Liver (tissue), 9 donors: ENCODE measurements around the gene BIRC7. TPM values are rescaled to one million over a fixed set of nuclear protein-coding genes. Genes with fewer than 3 reads are reported as not detected.

Source experiments
- DNase-seq: peaks from one replicate; pipeline ENCODE4 v3.0.0-alpha.2; 2017; ENCODE audit warnings: low spot score
- H3K27ac ChIP-seq, 2 donors: one replicate each; pipeline ENCODE4 v1.7.0; 2013; ENCODE audit warnings: inconsistent platforms in 2 of 2, low read length in 2 of 2, control low read depth in 1 of 2, low read depth in 1 of 2, mild to moderate bottlenecking in 1 of 2
- H3K27me3 ChIP-seq, 4 donors: one replicate each; pipeline versions ENCODE4 v1.6.1 to v1.7.0; 2013; ENCODE audit warnings: low read length in 3 of 4, inconsistent platforms in 1 of 4, mild to moderate bottlenecking in 1 of 4, moderate library complexity in 1 of 4; ENCODE audit not compliant: control insufficient read depth in 4 of 4, insufficient read depth in 4 of 4
- H3K36me3 ChIP-seq, 4 donors: one replicate each; pipeline versions ENCODE4 v1.6.1 to v1.7.0; 2013; ENCODE audit warnings: low read length in 3 of 4, mild to moderate bottlenecking in 3 of 4, low read depth in 1 of 4, moderate library complexity in 1 of 4; ENCODE audit not compliant: control insufficient read depth in 4 of 4, insufficient read depth in 3 of 4
- H3K4me1 ChIP-seq, 4 donors: one replicate each; pipeline versions ENCODE4 v1.6.1 to v1.7.0; 2013; ENCODE audit warnings: low read length in 3 of 4, mild to moderate bottlenecking in 3 of 4, moderate library complexity in 1 of 4; ENCODE audit not compliant: control insufficient read depth in 4 of 4, insufficient read depth in 4 of 4
- H3K4me3 ChIP-seq, 3 donors: one replicate each; pipeline versions ENCODE4 v1.6.1 to v1.7.0; 2013; ENCODE audit warnings: low read length in 3 of 3, control low read depth in 1 of 3, low read depth in 1 of 3, mild to moderate bottlenecking in 1 of 3
- H3K9ac ChIP-seq, 2 donors: one replicate each; pipeline ENCODE4 v1.7.0; 2013; ENCODE audit warnings: low read length in 2 of 2, mild to moderate bottlenecking in 2 of 2, moderate library complexity in 2 of 2, control low read depth in 1 of 2, low read depth in 1 of 2
- H3K9me3 ChIP-seq, 4 donors: one replicate each; pipeline versions ENCODE4 v1.6.1 to v1.7.0; 2013; ENCODE audit warnings: low read length in 3 of 4; ENCODE audit not compliant: control insufficient read depth in 4 of 4
- EGR1 ChIP-seq, 2 donors: IDR thresholded peaks; 2 replicates each; pipeline ENCODE4 v1.6.1; 2016 to 2018; ENCODE audit warnings: antibody characterized with exemption in 2 of 2, low read depth in 2 of 2
- FOXA2 ChIP-seq: IDR thresholded peaks from 2 replicates; pipeline ENCODE4 v1.6.1; 2016; ENCODE audit warnings: antibody characterized with exemption
- GABPA ChIP-seq, 2 donors: IDR thresholded peaks in 1 of 2; conservative IDR thresholded peaks in 1 of 2; 2 replicates each; pipeline ENCODE4 v1.6.1; 2016; ENCODE audit warnings: antibody characterized with exemption in 2 of 2, mild to moderate bottlenecking in 1 of 2, moderate library complexity in 1 of 2
- HNF4A ChIP-seq, 2 donors: conservative IDR thresholded peaks; 2 replicates each; pipeline ENCODE4 v1.6.1; 2016; ENCODE audit warnings: antibody characterized with exemption in 2 of 2, mild to moderate bottlenecking in 2 of 2
- HNF4G ChIP-seq: IDR thresholded peaks from 2 replicates; pipeline ENCODE4 v1.6.1; 2016; ENCODE audit warnings: antibody characterized with exemption
- MAX ChIP-seq: IDR thresholded peaks from 2 replicates; pipeline ENCODE4 v1.6.1; 2016; ENCODE audit warnings: antibody characterized with exemption
- NR2F2 ChIP-seq: IDR thresholded peaks from 2 replicates; pipeline ENCODE4 v1.6.1; 2016; ENCODE audit warnings: antibody characterized with exemption
- RAD21 ChIP-seq, 2 donors: IDR thresholded peaks; 2 replicates each; pipeline ENCODE4 v1.6.1; 2016; ENCODE audit warnings: antibody characterized with exemption in 2 of 2, mild to moderate bottlenecking in 2 of 2
- RXRA ChIP-seq, 2 donors: IDR thresholded peaks; 2 replicates each; pipeline ENCODE4 v1.6.1; 2017 to 2018; ENCODE audit warnings: antibody characterized with exemption in 2 of 2, mild to moderate bottlenecking in 1 of 2
- TAF1 ChIP-seq: conservative IDR thresholded peaks from 2 replicates; pipeline ENCODE4 v1.6.1; 2016; ENCODE audit warnings: antibody characterized with exemption, mild to moderate bottlenecking
- ZBTB33 ChIP-seq: IDR thresholded peaks from 2 replicates; pipeline ENCODE4 v1.6.1; 2016; ENCODE audit warnings: antibody characterized with exemption
- WGBS: extraction: QIAGEN DNeasy Blood & Tissue Kit; methylation state at CpG from one replicate; pipeline ENCODE4 v1.1.7; 2013; 5-methylcytosine and 5-hydroxymethylcytosine counted together
- polyA plus RNA-seq, 2 donors: library from polyadenylated mRNA; stranded (reverse) in 1 of 2; unstranded in 1 of 2; fragments of 200-250 nt in 1 of 2; fragments of >200 nt in 1 of 2; fragmentation: Nextera tagmentation in 1 of 2; extraction: Ambion mirVana in 1 of 2; gene quantifications; one replicate each; pipeline versions ENCODE4 v1.2.1 to v1.2.3, GENCODE V29; 2013 to 2015
- total RNA-seq, 2 donors: library from RNA; depleted of rRNA; stranded (reverse); fragments of >200 nt; gene quantifications; one replicate each; pipeline ENCODE4 v1.2.3, GENCODE V29; 2014
- TF ChIP-seq, protein P1 (sequence below): fragments of 150-350 bp; IDR thresholded peaks from 2 replicates; pipeline ENCODE4 v1.5.1; 2017; ENCODE audit warnings: improper control_type of control experiment, low read depth, low read length; ENCODE audit not compliant: missing input control
- TF ChIP-seq, protein P2 (sequence below): IDR thresholded peaks from 2 replicates; pipeline ENCODE4 v1.6.1; 2016; ENCODE audit warnings: antibody characterized with exemption
- donor health status: healthy.
- donor health status: healthy.
- donor health status: healthy.
- donor health status: healthy.
- donor health status: healthy.

The BIRC7 gene
- total and polyA plus RNA-seq, 4 donors = 0.23 TPM; not detected in 3

DNA sequence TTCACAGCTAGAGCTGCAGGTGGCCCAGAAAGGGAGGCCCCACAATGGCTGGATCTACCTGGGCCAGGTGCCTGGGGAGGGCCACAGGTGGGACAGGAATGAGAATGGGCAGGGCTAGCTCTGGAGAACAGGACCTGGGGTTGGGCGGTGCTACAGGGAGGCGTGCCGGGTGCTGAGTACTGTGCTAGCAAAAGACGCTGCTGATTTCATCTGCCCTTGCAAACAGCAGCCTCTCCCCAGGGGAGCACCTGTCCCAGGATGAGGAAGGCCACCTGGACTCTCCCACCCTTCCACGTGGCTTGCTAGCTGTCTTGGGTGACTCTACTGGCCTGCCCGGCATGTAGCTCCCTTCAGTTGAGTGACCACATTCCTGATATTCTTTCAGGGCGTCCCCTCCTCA, 13.2 kb upstream of the BIRC7 start:
- Histone ChIP-seq H3K9me3 (no peaks in the 10 kb centered on the region), H3K9ac (no peak overlapping the region), H3K27ac (no peak overlapping the region), H3K4me1 (no peaks in the 10 kb centered on the region), H3K36me3 (no peaks in the 10 kb centered on the region), H3K4me3 (no peak overlapping the region), H3K27me3 (no peaks in the 10 kb centered on the region)
- TF ChIP-seq GABPA (IDR thresholded peaks at IDR 0.05 in 1 of 2, conservative IDR thresholded peaks at IDR 0.05 in 1 of 2) = no peak
- no peak for TF ChIP-seq EGR1 (IDR thresholded peaks at IDR 0.05; ENCODE audit: low read depth in 2 of 2)
- TF ChIP-seq, protein P1, sequence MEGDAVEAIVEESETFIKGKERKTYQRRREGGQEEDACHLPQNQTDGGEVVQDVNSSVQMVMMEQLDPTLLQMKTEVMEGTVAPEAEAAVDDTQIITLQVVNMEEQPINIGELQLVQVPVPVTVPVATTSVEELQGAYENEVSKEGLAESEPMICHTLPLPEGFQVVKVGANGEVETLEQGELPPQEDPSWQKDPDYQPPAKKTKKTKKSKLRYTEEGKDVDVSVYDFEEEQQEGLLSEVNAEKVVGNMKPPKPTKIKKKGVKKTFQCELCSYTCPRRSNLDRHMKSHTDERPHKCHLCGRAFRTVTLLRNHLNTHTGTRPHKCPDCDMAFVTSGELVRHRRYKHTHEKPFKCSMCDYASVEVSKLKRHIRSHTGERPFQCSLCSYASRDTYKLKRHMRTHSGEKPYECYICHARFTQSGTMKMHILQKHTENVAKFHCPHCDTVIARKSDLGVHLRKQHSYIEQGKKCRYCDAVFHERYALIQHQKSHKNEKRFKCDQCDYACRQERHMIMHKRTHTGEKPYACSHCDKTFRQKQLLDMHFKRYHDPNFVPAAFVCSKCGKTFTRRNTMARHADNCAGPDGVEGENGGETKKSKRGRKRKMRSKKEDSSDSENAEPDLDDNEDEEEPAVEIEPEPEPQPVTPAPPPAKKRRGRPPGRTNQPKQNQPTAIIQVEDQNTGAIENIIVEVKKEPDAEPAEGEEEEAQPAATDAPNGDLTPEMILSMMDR = no peak
- TF ChIP-seq, protein P2, sequence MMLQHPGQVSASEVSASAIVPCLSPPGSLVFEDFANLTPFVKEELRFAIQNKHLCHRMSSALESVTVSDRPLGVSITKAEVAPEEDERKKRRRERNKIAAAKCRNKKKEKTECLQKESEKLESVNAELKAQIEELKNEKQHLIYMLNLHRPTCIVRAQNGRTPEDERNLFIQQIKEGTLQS = no peak
- no peak for DNase-seq
- 65% methylated on average over 7 of the region's 7 CpGs for WGBS

GRCh38 chr20:63223121-63223825, 12.4 kb upstream of the BIRC7 start:
- Histone ChIP-seq H3K9me3 (no peaks in the 10 kb centered on the region), H3K36me3 (no peaks in the 10 kb centered on the region), H3K9ac (no peak overlapping the region), H3K27ac (no peak overlapping the region), H3K4me1 (no peaks in the 10 kb centered on the region), H3K27me3 (no peaks in the 10 kb centered on the region), H3K4me3 (no peak overlapping the region)
- DNase-seq = peak; percentile 57
- 44% methylated on average over 12 of the region's 12 CpGs for WGBS
- TF ChIP-seq TAF1 (no peak), GABPA (IDR thresholded peaks at IDR 0.05 in 1 of 2, conservative IDR thresholded peaks at IDR 0.05 in 1 of 2) (no peak), FOXA2 (no peak), HNF4A (conservative IDR thresholded peaks at IDR 0.05) (no peak), RXRA (IDR thresholded peaks at IDR 0.05) (no peak), HNF4G (no peak), MAX (no peak), NR2F2 (no peak), ZBTB33 (no peak), RAD21 (IDR thresholded peaks at IDR 0.05) (peak; percentile 56 to 71), EGR1 (IDR thresholded peaks at IDR 0.05; ENCODE audit: low read depth in 2 of 2) (no peak)
- TF ChIP-seq, protein P2 = no peak
- TF ChIP-seq, protein P1 = peak; percentile 62
